HEK293 (cell line): ENCODE data around the gene ATP8B1.

Experiments
- OSR2 ChIP-seq: fragments of 450-650 bp; formaldehyde crosslinking; IDR thresholded peaks from 2 replicates; pipeline ENCODE4 v1.5.1; 2016; ENCODE audit warnings: missing biosample characterization, missing genetic modification characterization
- ZNF132 ChIP-seq: fragments of 450-650 bp; formaldehyde crosslinking; IDR thresholded peaks from 2 replicates; pipeline ENCODE4 v1.5.1; 2017; ENCODE audit warnings: missing biosample characterization, missing genetic modification characterization, borderline replicate concordance
- ZNF223 ChIP-seq: fragments of 450-650 bp; formaldehyde crosslinking; IDR thresholded peaks from 2 replicates; pipeline ENCODE4 v1.5.1; 2016; ENCODE audit warnings: missing biosample characterization, missing genetic modification characterization
- ZNF24 ChIP-seq: fragments of 450-650 bp; formaldehyde crosslinking; IDR thresholded peaks from 2 replicates; pipeline ENCODE4 v1.5.1; 2016; ENCODE audit warnings: missing biosample characterization, missing genetic modification characterization
- ZNF416 ChIP-seq: fragments of 450-650 bp; formaldehyde crosslinking; IDR thresholded peaks from 2 replicates; pipeline ENCODE4 v1.5.1; 2016; ENCODE audit warnings: missing biosample characterization, missing genetic modification characterization
- ZNF449 ChIP-seq: fragments of 450-650 bp; formaldehyde crosslinking; IDR thresholded peaks from 2 replicates; pipeline ENCODE4 v1.5.1; 2017; ENCODE audit warnings: missing biosample characterization, mild to moderate bottlenecking, missing genetic modification characterization, moderate library complexity
- ZNF660 ChIP-seq: fragments of 450-650 bp; IDR thresholded peaks from 2 replicates; pipeline ENCODE4 v1.5.1; 2018; ENCODE audit warnings: missing biosample characterization, mild to moderate bottlenecking, missing genetic modification characterization
- ZNF791 ChIP-seq: fragments of 450-650 bp; formaldehyde crosslinking; IDR thresholded peaks from 2 replicates; pipeline ENCODE4 v1.5.1; 2016; ENCODE audit warnings: missing biosample characterization, missing genetic modification characterization
- TF ChIP-seq, protein P1 (sequence below): fragments of 450-650 bp; formaldehyde crosslinking; IDR thresholded peaks from 2 replicates; pipeline ENCODE4 v1.5.1; 2016; ENCODE audit warnings: missing biosample characterization, missing genetic modification characterization

- TF ChIP-seq, protein P1, sequence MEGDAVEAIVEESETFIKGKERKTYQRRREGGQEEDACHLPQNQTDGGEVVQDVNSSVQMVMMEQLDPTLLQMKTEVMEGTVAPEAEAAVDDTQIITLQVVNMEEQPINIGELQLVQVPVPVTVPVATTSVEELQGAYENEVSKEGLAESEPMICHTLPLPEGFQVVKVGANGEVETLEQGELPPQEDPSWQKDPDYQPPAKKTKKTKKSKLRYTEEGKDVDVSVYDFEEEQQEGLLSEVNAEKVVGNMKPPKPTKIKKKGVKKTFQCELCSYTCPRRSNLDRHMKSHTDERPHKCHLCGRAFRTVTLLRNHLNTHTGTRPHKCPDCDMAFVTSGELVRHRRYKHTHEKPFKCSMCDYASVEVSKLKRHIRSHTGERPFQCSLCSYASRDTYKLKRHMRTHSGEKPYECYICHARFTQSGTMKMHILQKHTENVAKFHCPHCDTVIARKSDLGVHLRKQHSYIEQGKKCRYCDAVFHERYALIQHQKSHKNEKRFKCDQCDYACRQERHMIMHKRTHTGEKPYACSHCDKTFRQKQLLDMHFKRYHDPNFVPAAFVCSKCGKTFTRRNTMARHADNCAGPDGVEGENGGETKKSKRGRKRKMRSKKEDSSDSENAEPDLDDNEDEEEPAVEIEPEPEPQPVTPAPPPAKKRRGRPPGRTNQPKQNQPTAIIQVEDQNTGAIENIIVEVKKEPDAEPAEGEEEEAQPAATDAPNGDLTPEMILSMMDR (tag by site-specific recombination), result no peak
- TF ChIP-seq ZNF449, result no peak
- TF ChIP-seq ZNF791 (tag by site-specific recombination), result no peak
- no peak for TF ChIP-seq ZNF132 (tag by site-specific recombination)
- TF ChIP-seq ZNF660 (tag by site-specific recombination), result no peak
- TF ChIP-seq ZNF416 (tag by site-specific recombination), result no peak
- TF ChIP-seq OSR2 (tag by site-specific recombination), result no peak
- no peak for TF ChIP-seq ZNF24 (tag by site-specific recombination)
- no peak for TF ChIP-seq ZNF223 (tag by site-specific recombination)
These were observed 53.5 kb downstream of the ATP8B1 start for GRCh38 chr18:57749604-57749970.
